ENCODE data around the gene GSTO2.

Gene GSTO2

DNA sequence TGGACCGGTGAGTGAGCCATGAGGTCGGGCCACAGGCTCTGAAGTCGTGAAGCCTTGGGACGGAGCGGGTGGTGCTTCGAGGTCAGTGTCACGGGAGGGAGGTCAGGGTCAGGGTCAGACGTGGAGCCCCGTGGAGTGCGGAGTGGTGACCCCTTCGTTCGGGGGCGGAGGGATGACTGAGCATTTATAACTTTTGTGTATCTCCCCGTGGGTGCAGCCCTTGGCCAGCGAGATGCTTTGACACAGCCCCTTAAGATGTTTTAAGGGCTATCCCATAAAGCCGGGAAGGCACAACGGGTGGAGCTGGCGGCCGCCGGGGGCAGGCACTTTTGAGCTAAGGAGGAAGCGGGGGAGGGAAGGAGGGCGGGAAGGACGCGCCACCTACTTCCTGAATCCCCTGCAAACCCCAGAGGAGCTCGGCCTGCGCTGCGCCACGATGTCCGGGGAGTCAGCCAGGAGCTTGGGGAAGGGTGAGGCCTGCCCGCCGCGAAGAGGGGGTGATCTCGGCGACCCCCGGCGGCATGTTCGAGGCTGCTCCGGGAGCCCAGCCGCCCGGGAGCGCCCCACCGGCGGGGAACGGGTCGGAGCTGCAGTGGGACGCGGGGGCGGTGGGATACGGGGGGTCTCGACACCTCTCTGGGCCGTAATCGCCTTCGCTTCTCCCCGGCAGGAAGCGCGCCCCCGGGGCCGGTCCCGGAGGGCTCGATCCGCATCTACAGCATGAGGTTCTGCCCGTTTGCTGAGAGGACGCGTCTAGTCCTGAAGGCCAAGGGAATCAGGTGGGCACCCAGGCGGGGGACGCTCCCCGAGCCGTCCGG, 14.3 kb upstream of the GSTO2 start, which contains the start of gene GSTO1:
TSS of gene GSTO1 (plus strand) at position 400 of the 818 bp plus-strand sequence. CDS start at position 437, 37 bp downstream.
- DNase-seq: no peak

DNA sequence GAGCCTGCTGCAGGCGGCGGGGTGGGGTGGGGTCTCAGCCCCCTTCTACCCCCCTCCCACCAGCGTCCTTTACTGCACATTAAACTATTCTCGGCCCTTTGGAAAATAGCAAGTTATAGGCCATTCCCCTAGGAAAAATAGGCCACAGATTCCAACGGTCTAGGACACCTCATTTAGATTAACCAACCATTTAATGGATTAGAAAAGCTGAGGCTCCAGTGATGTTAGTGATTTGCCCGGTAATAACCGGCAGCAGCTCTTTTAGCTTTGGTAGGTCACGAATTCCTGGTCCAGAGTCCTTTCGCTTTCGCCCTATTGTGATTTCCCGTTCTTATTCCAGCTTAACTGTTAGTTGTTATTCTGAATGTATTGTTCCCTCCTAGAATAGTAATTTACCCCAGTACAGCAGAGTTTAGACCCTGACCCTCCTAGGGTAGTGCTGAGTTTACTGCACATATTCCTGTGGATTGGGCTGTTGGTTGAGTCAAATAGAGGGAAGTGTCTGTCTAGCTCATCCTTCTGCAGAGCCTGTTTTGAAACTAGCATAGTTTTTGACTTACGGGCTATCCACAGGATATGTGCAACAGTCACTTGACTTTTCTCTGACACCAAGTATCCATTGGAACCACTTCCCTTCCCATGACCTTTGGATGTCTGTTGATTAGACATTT, 13.5 kb upstream of the GSTO2 start:
- DNase-seq: no peak

DNA sequence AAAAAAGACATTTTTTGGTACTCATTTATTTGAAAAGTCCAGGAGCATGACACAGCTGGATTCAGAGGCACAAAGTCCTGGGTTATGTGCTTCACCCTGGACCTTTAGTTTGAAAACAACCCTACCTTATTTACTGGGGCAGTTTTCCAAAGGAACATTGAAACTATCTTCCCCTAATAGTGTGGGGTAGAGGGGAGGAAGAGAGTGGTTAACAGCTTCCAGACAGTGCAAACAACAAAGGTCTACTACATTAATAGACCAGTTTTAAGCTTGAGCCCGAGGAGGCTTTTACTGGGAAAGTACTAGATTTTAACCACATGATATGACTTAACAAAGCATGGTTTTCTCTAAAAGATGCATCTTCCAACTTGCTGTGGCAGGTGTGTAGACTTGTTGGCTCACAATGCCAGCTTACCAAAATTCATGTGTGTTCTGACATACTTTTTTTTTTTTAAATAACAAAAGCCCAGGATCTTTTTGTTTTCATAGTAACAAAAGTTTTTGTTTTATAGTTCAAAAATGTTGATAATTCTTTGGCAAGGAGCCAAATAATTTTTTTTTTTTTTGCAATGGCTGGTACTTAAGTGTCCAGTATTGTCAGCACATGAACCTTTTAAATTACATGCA, 12.5 kb upstream of the GSTO2 start:
- peak; percentile 49 for DNase-seq

DNA sequence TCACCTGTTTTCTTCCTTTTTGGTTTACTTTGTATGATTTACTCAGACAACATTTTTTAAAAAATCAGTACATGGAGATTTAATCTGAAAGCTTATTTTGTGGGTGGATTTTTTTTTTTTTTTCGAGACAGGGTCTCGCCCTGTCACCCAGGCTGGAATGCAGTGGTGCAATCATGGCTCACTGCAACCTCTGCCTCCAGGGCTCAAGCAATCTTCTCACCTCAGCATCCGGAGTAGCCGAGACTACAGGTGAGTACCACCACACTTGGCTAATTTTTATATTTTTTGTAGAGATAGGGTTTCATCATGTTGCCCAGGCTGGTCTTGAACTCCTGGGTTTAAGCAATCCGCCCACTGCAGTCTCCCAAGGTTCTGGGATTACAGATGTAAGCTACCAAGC, 11.7 kb upstream of the GSTO2 start:
- DNase-seq: no peak

DNA sequence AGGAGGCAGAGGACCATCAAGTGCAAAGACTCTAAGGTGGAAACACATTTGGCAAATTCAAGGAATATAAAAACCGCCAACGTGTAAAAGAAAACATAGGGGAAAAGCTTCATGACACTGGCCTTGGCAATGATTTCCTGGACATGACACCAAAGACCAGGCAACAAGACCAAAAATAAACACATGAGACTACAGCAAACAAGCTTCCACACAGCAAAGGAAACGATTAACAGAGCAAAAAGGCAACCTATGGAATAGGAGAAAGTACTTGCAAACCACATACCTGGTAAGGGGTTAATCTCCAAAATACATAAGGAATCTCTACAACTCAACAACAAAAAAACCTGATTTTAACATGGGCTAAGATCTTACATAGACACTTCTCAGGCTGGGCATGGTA, 10.8 kb upstream of the GSTO2 start:
- DNase-seq: no peak

DNA sequence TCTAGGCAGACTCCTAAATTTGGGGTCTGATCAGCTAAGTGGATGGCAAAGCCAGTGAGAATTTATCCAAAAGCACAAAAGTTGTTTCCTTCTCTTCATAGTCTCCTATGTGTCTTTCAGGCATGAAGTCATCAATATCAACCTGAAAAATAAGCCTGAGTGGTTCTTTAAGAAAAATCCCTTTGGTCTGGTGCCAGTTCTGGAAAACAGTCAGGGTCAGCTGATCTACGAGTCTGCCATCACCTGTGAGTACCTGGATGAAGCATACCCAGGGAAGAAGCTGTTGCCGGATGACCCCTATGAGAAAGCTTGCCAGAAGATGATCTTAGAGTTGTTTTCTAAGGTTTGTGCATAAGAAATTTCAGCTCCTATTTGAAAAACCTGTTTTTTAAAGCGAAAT, 9.5 kb upstream of the GSTO2 start:
- DNase-seq: no peak

DNA sequence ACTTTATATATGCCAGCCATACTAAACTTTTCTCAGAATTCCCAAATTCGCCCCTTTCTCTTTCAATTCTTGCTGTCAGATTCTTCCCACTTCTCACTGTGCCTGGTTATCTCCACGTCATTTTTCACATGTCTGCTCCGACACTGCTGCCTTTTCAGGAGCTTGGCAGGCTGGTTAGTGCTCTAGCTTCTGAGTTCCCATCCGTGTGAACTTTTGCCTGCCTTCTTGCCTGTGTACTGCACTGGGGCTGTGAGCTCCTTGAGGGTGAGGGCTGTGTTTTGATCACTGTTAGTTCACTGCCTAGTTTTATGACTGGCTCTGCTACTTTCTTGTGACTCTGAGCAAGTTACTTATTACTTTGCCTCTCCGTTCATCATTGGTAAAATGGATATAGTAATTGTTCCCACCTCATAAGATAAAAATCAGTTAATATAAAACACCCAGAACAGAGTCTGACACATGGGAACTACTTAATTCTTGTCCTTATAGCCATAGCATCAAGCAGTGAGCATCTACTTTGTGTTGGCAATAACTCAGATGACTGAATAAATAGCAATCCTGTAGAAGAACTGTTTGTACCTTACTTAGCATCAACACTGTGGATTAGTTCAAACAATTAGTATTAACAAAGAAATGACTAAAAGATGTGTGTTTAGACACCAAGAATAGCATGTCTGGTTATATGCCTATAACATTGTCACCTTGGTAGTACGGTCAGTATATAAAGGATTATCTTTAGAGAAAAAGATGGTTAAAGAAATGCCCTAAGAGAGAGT, 8.8 kb upstream of the GSTO2 start:
- DNase-seq: no peak

DNA sequence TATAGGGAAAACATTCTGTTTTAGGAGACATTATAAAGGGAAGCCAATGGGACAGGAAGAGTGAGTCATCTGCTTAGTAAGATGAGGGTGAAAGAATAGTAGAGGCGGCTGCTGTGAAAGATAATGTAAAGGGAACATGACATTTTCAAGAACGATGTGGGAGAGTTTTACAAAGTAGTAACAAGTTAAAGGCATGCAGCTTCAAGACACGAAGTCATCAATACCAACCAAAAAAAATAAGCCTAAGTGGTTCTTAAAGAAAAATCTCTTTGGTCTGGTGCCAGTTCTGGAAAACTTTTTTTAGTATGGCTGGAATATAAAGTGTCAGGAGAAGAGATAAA, 8.2 kb upstream of the GSTO2 start:
- no peak for DNase-seq

DNA sequence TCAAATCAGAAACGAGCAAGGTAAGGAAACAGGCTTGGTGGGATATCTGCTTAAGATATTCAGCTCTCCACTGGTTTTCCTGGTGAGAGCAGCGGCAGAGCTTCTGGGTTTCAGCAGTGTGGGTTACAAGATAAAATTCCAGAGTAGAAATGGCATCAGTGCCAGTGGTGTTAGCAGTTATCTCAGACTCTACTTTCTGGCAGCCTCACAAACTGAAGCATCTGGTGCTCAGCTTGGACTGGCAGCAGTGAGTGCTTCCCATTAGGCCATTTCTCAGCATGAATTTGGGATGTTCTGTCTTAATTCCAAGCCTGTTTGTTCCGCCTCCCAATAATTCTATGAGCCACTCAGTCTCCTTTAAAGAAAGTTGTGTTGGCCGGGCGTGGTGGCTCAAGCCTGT, 6.9 kb upstream of the GSTO2 start:
- DNase-seq: no peak

DNA sequence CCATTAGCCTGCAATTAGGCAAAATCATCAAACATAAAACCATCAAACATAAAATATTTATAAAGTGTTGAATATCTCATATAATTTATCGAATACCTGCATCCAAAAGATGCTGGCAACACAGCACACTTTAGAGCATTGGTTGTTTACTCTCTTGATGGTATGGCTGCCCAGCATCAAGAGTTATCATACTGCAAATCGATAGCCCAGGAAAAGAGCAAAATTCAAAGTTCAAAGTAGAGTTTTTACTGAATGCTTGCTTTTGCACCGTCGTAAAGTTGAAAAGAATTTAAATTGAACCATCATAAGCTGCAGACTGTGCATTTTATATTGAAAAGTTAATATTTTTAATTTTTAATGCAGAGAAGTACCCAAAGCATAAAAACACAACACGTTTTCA, 4.2 kb upstream of the GSTO2 start:
- DNase-seq: no peak

DNA sequence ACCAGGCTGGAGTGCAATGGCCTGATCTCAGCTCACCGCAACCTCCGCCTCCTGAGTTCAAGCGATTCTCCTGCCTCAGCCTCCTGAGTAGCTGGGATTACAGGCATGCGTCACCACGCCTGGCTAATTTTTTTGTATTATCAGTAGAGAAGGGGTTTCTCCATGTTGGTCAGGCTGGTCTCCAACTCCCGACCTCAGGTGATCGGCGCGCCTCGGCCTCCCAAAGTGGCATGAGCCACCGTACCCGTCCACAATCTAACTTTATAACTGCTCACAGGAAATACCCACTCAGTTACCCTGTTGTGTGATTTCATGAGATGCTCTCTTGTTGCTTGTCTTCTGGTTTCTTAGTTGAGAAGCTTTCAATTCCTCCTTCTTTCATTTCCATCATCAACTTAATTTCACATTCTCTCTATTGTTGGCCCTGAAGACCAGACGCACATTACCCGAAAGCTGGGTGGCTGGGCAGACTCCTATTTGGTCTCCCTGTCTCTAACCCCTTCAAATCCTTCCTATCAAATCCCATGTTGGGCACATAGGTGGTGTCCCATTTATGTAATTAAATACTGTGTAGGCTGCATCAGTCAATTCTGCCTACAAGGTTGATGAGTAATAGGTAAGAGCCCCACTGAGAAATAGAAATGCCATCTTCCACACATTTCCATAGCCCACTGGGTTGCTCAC, 1.1 kb upstream of the GSTO2 start:
- DNase-seq: no peak

DNA sequence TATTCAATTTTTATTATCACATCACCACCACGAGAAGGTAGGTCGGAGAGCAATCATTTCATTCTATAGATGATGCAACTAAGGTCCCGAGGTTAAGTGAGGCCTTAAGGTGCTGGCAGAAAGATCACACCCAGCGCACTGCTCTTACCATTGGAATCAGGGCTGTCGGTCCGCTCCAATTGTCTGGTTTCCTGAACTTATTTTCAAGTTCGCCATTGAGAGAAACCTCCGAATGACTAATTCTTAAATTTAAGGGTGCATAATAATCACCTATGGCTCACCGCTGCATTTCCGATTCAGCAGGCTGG, 625 bp upstream of the GSTO2 start:
- no peak for DNase-seq

DNA sequence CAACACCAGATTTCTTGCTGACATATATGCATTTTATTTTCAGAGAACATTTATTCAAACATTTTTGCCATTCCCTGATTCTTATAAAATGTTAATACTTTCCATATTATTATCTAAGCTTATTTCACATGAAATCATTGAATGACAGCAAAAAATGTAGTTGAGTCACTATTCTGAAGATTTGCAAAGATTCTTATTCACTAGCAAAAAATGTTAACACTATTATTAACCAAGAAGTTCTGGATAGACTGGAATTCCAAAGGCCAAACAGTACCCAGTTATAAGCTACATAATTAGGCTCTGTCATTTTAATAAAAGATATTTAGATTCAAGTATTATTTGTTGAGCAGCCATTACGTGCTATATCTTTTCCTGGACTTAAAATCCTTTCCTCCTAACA, 4.3 kb downstream of the GSTO2 start:
- DNase-seq: no peak

DNA sequence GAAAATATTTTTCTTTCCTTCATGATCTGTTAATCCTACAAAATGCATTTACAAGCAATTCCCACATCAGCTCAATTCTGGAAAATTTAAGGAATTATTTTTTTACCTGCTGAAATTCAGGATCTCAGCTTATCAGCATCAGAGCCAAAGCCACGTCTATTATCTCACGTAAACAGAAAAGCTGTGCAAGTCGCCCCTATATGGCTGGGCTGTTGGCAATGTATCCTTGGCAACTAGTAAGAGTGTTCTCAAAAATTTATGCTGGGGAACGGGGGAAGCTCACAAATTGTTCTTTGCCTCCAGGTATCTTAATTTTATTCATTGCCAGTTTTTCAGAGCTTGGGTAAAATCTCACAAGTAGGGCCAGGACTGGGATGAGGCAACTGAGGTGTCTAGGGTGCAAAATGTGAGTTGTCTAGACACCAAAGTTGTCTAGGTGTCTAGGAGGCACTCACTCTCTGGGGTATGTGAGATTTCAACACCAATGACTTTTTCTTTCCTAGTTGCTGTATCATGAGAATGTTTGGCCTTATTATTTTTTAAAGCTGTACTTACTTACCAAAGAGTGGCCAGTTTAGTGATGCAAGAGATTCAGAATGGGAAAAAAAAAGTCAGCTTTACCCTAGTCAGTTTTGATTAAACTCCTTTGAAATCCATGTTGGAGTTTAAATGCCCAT, 5.1 kb downstream of the GSTO2 start:
- DNase-seq: no peak

DNA sequence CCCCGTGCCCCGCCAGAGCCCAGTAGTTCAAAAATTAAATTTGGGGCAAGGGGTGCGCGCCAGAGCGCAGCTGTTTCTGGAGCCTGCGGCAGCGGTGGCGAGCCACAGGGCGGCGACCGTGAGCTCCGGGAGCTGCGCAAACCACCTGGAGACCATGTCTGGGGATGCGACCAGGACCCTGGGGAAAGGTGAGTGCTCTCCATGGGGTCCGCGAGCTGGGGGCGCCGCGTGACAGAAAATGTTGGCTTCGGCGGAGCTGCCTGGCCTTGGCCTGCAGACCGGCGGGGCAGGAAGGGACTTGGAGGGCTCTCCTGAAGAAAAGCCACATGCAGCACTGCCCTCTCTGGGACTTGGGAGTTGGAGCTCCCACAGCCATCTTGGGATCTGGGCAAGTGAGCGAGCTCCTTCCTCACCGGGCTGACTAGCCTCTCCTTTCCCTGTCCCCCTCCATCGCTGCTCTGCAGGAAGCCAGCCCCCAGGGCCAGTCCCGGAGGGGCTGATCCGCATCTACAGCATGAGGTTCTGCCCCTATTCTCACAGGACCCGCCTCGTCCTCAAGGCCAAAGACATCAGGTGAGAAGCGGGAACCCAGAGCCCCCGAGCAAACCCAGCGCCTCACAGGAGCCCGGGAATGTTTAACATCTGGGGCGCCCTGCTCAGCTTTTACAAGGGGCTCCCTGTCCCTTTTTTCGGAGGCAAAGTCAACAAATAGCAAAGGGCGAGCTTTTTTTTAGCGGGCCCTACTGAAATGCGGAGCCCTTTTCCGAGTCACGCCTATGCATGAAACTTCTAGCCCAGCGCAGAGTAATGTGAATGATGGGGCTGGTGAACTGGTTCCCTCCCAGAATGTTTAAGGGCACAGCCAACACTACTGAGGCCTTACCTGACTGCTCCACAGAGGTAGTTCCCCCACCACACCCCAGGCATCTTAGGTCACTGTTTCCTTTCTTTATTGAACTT, 6.1 kb downstream of the GSTO2 start:
- DNase-seq: no peak

DNA sequence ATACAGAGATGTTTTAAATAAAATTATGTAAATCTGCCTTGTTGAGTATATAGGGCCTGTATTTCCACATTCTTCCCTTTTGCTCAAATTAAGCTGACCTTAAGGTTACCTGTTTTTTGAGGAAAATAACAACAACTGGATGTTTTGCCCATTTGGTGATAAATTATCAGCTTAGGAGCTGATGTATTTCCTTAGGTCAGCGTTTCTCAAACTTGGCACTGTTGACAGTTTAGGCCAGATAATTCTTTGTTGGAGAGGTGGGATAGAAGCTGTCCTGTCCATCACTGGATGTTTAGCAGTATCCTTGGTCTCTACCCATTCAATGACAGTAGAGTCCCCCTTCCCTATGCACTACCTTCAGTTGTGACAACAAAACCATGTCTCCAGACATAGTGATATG, 7.2 kb downstream of the GSTO2 start:
- no peak for DNase-seq

DNA sequence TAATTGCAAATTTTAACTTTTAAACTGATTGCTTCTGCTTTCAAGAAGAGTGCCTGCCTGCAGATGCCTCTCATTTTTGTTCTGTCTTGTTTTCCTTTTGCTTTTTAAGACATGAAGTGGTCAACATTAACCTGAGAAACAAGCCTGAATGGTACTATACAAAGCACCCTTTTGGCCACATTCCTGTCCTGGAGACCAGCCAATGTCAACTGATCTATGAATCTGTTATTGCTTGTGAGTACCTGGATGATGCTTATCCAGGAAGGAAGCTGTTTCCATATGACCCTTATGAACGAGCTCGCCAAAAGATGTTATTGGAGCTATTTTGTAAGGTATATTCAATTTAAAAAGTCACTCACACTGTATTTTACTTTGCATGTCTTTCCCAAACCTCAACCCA, 8.8 kb downstream of the GSTO2 start:
- DNase-seq: peak; percentile 57

DNA sequence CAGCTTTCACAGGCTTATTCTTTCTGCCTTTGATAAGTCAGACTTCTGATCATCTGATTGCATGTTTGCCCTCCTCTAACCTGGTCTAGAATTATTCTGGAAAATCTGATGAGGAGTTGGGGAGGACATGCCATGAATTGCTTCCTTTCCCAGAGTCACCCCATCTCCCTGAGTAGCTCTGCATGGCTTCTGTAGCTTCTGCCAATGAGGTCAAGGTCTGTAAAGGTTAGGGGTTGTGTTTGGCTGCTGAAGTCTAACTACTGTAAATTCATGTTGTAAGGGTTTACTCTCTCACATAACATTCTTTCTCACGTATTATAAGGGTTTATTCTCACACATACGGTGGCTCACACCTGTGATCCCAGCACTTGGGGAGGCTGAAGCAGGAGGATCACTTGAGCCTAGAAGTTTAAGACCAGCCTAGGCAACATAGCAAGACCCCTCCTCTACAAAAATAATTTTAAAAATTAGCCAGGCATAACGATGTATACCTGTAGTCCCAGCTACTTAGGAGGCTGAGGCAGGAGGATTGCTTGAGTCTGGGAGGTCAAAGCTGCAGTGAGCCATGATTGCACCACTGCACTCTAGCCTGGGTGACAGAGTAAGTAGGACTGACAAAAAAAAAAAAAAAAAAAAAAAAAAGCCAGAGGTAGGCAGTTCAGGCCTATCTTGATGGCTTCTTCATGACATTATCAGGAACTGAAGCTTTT, 10.7 kb downstream of the GSTO2 start:
- no peak for DNase-seq

DNA sequence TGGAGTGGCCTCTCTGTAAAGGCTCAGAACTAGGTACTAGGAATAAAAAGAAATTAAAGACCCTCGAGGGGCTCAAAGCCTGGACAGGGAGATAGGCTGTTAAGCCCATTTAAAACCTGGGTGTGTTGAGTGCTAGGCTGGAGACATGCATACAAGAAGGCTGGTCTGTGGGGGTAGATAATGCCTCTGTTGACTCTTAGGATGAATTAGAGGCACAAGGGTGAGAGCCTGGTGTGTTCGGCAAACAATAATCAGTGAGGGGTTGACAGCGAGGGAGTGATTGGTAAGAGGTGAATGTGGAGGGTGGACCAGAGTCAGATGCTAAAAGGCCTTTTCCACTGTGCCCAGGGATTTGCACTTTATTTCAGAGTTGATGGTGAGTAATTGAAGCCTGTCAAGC, 12.7 kb downstream of the GSTO2 start:
- DNase-seq: no peak

DNA sequence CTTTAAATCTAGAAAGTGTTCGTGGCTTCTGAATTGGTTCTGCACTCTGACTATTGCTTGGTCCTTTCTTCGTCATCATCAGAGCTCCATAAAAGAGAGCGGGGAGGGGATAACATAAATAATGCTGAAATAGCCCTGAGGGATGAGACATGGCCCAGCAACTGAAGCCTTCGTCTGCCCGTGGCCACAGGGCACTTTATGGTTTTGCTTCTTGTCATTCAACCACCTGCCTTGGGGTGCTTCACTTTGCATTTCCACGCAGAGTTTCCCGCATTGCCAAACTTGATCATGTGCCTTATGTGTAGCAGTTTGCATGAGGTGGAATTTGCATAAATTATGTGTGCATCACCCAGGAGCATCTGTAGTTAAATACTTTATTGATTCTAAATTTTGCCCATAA, 15.9 kb downstream of the GSTO2 start:
- DNase-seq: no peak

DNA sequence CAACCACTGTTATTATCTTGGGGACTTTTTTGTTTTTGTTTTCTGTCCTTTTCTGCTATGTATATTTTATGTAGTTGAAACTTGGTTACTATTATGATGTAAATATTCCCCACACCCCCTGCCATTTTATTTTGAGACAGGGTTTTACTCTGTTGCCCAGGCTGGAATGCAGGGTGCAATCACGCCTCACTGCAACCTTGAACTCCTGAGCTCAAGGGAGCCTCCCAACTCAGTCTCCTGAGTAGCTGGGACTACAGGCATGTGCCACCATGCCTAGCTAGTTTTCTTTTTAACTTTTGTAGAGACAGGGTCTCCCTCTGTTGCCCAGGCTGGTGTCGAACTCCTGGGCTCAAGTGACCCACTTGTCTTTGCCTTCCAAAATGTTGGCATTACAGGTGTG, 18.0 kb downstream of the GSTO2 start:
- no peak for DNase-seq

All from NCI-H1105 treated with DMSO at 0.1 percent for 48 hours (cell line).